ENCODE measurements around the gene CFAP46.

GRCh38 chr10:132886211-132887099 is 55.9 kb downstream of the CFAP46 start:
- TF ChIP-seq CTCF (IDR thresholded peaks at IDR 0.05) (0 out of 2 replicates have a peak, but pooled peaks have one; percentile 8), YY1 (IDR thresholded peaks at IDR 0.05; ENCODE audit: low read depth) (no peak), ZBTB33 (IDR thresholded peaks at IDR 0.05; ENCODE audit: borderline replicate concordance, low read depth) (no peak), EP300 (IDR thresholded peaks at IDR 0.05; ENCODE audit: borderline replicate concordance in 1 of 2, low read depth in 1 of 2, low read length in 1 of 2) (no peak), RAD21 (IDR thresholded peaks at IDR 0.05; ENCODE audit: low read length) (peak; percentile 19; the same call in 1 of the 2 replicates), POLR2AphosphoS5 (IDR thresholded peaks at IDR 0.05; ENCODE audit: low read depth, low read length) (no peak), JUND (IDR thresholded peaks at IDR 0.05) (no peak)
